ENCODE measurements around the gene DOC2B. TPM values are rescaled to one million over a fixed set of nuclear protein-coding genes. Genes with fewer than 3 reads are reported as not detected.

DOC2B gene
- 1 to 10 TPM; 2.0 to 8.7 (median 5.2) TPM for total RNA-seq

DNA sequence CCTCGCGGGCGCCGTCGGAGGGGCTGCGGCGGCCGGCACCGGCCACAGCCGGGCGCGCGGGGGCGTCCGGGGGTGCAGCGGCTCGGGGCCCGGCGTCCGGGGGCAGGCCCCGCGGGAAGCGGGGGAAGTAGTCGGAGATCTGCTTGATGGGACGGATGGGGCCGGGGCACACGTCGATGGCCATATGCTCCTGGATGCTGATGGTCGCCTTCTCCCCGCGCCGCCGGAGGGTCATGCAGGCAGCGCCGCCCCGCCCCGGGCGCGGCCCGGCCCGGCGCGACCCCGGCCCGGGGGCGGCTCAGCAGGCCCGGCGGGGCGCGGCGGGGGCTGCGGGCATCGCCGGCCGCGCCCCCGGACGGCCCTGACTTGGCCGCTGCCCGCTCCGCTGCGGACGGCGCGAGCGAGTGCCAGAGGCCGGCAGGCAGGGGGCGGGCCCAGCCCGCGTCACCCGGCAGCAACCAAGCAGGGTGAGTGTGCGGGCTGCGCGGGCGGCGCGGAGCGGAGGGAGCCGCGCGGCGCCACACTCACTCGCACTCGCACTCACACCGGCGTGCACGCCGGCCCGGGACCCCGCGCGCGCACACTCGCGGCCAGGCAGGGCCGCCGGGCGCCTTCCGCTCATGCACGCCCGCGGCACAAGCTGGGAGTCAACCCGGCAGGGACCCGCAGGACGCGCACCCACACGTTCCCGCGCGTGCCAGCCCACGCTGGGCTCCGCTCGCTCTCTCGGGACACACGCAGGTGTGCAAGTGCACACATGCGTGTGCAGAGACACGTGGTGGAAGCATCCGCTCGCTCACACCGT, at the start of gene DOC2B:
DOC2B (minus strand) TSS at position 406 of the 805 bp plus-strand sequence; CDS start at position 235, 171 bp downstream.
- no peak for TF ChIP-seq POLR2A (IDR thresholded peaks at IDR 0.05)
- TF ChIP-seq, protein P1, sequence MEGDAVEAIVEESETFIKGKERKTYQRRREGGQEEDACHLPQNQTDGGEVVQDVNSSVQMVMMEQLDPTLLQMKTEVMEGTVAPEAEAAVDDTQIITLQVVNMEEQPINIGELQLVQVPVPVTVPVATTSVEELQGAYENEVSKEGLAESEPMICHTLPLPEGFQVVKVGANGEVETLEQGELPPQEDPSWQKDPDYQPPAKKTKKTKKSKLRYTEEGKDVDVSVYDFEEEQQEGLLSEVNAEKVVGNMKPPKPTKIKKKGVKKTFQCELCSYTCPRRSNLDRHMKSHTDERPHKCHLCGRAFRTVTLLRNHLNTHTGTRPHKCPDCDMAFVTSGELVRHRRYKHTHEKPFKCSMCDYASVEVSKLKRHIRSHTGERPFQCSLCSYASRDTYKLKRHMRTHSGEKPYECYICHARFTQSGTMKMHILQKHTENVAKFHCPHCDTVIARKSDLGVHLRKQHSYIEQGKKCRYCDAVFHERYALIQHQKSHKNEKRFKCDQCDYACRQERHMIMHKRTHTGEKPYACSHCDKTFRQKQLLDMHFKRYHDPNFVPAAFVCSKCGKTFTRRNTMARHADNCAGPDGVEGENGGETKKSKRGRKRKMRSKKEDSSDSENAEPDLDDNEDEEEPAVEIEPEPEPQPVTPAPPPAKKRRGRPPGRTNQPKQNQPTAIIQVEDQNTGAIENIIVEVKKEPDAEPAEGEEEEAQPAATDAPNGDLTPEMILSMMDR (IDR thresholded peaks at IDR 0.05), result no peak
- DNase-seq (ENCODE audit: low spot score in 2 of 2), result no peak
- intact Hi-C loops (cut with DNase I; ENCODE audit: low total_unique reads), result no loop called here
- 4 to 5% methylated on average over 30 to 50 of the region's 120 CpGs for WGBS, 2 donors
- H3K4me3 ChIP-seq (ENCODE audit: low read depth, poor library complexity, severe bottlenecking), result peak within 1 kb of the TSS; percentile 24

DNA sequence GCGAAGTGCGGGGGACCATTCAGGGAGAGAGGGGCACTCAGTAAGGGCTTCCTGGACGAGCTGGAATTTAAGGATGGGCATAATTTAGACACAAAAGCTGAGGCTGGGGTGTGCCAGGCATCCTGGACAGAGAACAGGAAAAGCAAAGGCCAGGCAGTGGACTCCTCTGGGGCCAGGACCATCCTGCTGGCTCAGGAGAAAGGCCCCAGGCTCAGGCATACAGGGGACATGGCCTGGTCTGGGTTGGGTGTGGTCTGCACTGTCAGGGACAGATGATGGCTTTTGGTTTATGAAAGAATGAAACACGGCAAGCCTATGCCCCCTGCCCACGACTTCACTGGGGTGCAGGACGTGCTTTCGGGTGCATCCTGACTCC, 48.9 kb upstream of the DOC2B start:
- no peak overlapping the region for H3K4me3 ChIP-seq (ENCODE audit: low read depth, poor library complexity, severe bottlenecking)
- intact Hi-C loops (cut with DNase I; ENCODE audit: low total_unique reads), result no loop called here
- no peak for TF ChIP-seq POLR2A (IDR thresholded peaks at IDR 0.05)
- TF ChIP-seq, protein P1 (IDR thresholded peaks at IDR 0.05), result no peak
- DNase-seq (ENCODE audit: low spot score in 2 of 2), result peak in 1 of 2 donors; percentile 42
- 89 to 91% methylated on average over 7 of the region's 7 CpGs for WGBS, 2 donors

DNA sequence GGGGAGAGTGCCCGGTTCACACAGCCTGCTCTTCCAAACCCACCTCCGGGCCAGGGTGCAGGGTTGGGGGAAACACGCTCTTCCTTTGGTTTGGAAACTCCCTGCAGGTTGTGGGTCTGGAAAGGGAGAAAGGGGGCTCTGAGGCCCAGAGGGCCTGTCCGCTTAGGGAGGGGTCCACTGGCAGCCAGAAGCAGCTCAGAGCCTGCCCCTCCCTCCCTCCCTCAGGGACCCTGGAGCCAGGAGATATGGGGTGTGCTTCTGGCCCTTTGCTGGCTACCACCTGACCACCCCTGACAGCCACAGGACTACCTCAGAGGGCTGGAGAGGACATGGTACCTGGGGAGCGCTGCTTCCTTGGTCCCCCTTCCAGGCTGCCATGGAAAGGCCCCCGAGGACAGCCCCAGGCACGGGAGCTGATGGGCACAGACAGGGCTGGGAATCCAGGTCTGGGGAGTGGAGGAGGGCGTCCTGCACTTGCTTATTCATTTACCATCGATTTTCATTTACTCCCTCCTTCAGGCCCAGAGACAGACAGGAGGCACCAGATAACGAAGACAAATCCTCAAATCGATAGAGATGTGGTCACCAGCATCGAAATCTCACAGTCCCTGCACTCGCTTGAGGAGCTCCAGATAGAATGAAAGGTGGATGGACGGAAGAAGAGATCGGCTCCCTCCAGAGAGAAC, 48.4 kb upstream of the DOC2B start:
- TF ChIP-seq POLR2A (IDR thresholded peaks at IDR 0.05), result no peak
- TF ChIP-seq, protein P1 (IDR thresholded peaks at IDR 0.05), result no peak
- intact Hi-C loops (cut with DNase I; ENCODE audit: low total_unique reads), result no loop called here
- DNase-seq (ENCODE audit: low spot score in 2 of 2), result no peak
- no peak overlapping the region for H3K4me3 ChIP-seq (ENCODE audit: low read depth, poor library complexity, severe bottlenecking)
- WGBS, 2 donors, result 85 to 89% methylated on average over 15 of the region's 15 CpGs

DNA sequence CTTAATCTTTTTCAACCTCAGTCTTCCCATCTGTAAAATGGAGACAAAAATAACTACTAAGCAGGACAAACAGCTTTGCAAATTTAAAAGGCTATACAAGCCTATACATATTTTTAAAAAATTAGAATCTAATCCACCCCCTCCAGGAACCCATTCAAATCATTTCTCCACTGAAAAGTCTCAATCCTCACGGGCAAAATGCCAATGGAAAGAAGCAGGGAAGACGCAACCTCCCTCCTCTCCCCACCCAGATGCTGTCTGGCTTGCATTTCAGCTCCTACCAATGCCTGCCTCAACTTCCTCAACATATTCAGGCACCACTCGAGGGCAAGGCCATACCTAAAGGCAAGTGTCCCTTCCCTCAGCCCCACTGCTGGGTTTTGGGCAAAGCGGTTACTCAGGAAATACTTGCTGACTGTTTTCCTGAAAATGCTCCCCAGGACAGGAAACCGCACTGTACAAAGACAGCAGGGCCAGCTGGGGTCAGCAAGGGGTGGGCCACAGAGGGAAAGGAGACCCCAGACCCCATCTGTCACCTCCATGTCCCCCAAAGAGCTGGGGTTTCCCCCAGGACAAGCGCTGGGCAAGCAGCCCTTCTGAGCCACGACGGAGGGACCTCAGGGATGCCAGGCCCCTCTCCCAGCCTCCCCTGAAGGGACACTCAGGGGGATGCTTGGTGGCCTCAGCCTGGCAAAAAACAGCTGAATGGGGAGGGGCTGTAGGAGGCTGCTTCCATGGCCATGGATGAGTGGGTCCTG, 47.7 kb upstream of the DOC2B start:
- WGBS, 2 donors, result 69 to 77% methylated on average over 6 to 8 of the region's 8 CpGs
- intact Hi-C loops (cut with DNase I; ENCODE audit: low total_unique reads), result no loop called here
- no peak for DNase-seq (ENCODE audit: low spot score in 2 of 2)
- no peak overlapping the region for H3K4me3 ChIP-seq (ENCODE audit: low read depth, poor library complexity, severe bottlenecking)
- TF ChIP-seq POLR2A (IDR thresholded peaks at IDR 0.05), result no peak
- TF ChIP-seq, protein P1 (IDR thresholded peaks at IDR 0.05), result no peak

DNA sequence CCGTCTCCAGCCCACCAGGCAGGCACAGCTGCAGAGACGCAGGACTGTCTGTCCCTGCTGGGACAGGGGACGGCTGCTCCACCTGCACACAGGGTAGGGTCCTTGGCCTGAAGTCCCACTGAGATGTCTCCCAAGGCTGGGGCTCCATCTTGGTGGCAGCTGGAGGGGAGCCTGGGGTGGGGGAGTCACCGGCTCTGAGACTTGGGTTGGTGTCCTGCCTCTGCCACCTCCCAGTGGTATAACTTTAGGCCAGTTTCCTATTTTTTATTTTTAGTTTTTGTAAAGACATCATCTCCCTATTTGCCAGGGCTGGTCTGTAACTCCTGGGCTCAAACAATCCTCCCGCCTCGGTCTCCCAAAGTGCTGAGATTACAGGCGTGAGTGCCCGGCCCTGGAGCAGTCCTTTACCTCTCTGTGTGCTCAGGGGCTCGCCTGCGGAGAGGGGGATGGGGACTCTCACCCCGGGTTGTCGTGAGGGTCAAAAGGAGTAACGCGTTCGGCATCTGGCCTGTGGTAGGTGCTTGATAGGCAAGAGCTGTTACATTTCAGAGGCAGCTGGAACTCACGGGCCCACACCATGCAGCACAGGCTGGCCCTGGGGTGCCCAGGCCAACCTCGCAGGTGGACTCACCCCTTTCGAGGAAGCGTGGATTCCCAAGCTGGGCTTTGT, 46.6 kb upstream of the DOC2B start:
- DNase-seq (ENCODE audit: low spot score in 2 of 2), result no peak
- WGBS, 2 donors, result 81 to 82% methylated on average over 19 of the region's 19 CpGs
- intact Hi-C loops (cut with DNase I; ENCODE audit: low total_unique reads), result no loop called here

More for the DNA sequence above, 46.6 kb upstream of the DOC2B start:
- TF ChIP-seq POLR2A (IDR thresholded peaks at IDR 0.05), result no peak
- TF ChIP-seq, protein P1 (IDR thresholded peaks at IDR 0.05), result no peak
- H3K4me3 ChIP-seq (ENCODE audit: low read depth, poor library complexity, severe bottlenecking), result no peak overlapping the region

Measured in lower leg skin (tissue), 4 donors.